GM20000 (cell line): ENCODE measurements around the gene AGGF1.
"Not testable (repeated sequence)": the region's sequence is repeated elsewhere in the genome, so short reads cannot be mapped to it uniquely, and the experiment has no call there.

Experiments
- DNase-seq: peaks from one replicate; pipeline ENCODE4 v3.0.0; 2012; ENCODE audit warnings: low spot score
- TF ChIP-seq, protein P1 (sequence below): IDR thresholded peaks from 2 replicates; pipeline ENCODE4 v1.5.1; 2012; ENCODE audit warnings: mild to moderate bottlenecking, control low read depth; ENCODE audit errors: extremely low read depth, missing control alignments

AGGF1 gene

DNA sequence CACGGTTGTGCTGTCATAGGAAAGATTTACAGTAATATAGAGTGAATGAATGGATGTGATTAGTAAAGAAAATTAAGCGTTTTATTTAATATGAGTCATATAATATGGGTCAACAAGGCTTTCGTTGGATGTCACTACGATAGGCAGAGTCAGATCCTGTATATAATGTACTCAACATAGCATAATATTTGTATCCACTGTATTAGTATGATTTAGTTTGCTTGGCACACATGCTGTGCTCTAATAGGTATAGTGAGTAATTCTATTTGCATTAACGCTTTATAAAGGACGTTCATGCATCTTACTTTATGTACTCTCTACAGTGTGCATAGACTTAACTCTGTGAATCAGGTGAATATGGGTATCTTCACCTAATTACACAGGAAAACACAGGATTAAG lies 35.9 kb upstream of the AGGF1 start:
- TF ChIP-seq, protein P1, sequence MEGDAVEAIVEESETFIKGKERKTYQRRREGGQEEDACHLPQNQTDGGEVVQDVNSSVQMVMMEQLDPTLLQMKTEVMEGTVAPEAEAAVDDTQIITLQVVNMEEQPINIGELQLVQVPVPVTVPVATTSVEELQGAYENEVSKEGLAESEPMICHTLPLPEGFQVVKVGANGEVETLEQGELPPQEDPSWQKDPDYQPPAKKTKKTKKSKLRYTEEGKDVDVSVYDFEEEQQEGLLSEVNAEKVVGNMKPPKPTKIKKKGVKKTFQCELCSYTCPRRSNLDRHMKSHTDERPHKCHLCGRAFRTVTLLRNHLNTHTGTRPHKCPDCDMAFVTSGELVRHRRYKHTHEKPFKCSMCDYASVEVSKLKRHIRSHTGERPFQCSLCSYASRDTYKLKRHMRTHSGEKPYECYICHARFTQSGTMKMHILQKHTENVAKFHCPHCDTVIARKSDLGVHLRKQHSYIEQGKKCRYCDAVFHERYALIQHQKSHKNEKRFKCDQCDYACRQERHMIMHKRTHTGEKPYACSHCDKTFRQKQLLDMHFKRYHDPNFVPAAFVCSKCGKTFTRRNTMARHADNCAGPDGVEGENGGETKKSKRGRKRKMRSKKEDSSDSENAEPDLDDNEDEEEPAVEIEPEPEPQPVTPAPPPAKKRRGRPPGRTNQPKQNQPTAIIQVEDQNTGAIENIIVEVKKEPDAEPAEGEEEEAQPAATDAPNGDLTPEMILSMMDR: no peak

DNA sequence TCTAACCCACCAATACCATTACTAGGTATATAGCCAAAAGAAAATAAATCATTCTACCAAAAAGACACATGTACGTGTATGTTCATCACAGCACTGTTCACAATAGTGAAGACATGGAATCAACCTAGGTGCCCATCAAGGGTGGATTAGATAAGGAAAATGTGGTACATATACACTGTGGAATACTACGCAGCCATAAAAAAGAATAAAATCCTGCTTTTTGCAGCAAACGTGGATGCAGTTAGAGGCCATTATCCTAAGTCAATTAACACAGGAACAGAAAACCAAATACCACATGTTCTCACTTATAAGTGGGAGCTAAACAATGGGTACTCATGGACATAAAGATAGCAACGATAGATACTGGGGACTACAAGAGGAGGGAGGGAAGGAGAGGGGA lies 32.0 kb upstream of the AGGF1 start:
- DNase-seq: not testable (repeated sequence)

More for the DNA sequence above, 35.9 kb upstream of the AGGF1 start:
- no peak for DNase-seq

DNA sequence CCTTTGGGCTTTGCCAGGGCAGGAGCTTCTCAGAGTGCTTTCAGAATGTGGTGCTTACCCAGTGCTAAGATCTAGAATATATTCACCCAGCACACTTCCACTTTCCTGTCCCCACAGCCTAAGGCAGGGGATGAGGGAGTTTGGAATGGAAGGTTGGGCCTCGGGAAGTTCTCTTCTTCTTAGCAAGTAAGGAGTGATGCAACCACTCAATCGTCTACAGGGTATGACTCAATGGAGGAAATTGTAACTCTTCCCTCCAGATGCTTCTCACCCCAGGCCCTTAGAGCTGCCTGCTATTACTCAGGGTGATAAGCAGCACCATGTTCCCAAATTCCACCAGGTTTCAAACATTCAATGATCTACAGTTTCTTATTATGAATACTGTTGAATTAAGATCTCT lies 30.8 kb upstream of the AGGF1 start:
- no peak for DNase-seq
- TF ChIP-seq, protein P1: no peak

DNA sequence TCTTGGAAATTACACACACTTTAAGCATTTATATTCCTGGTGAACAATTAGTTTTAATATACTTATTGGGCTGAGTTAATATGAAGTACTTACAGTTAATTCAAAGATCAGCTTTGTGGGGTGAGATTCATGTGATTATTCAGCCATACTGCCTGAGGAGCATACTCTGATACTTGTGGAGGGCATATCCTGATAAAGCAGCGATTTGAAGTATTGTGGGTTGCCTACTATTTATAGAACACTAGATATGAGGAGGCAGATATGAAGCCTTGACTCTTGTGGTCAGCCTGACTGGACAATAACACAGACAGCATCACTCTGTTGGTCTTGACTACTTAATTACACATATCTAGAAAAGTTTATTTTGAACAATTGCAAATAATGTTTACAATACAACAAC lies 27.0 kb upstream of the AGGF1 start:
- TF ChIP-seq, protein P1: no peak
- DNase-seq: no peak

DNA sequence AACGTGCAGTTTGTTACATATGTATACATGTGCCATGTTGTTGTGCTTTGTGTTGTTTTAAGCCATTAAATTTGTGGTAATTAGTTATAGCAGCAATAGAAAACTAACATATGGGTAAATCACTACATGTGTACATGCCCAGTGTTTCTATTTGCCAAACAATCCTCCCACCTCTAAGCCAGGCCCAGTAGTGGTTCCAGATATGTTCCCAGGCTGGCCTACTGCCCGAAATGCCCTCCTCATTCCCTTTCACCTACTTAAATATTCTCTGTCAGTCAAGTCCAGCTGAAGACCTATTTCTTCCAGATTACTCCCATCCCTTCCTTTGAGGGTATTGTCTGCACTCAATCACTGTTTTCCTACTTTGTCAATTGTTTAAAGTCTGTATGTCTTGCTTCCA lies 24.1 kb upstream of the AGGF1 start:
- TF ChIP-seq, protein P1: no peak
- no peak for DNase-seq

DNA sequence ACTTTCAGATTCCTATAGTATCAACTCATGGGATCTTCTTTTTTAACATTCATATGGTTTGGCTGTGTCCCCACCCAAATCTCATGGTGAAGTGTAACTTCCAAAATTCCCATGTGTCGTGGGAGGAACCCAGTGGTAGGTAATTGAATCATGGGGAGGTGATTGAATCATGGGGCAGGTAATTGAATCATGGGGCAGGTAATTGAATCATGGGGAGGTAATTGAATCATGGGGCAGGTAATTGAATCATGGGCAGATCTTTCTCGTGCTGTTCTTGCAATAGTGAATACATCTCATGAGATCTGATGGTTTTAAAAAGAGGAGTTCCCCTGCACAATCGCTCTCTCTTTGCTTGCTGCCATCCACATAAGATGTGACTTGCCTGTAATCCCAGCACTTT lies 21.8 kb upstream of the AGGF1 start:
- TF ChIP-seq, protein P1: no peak
- no peak for DNase-seq

DNA sequence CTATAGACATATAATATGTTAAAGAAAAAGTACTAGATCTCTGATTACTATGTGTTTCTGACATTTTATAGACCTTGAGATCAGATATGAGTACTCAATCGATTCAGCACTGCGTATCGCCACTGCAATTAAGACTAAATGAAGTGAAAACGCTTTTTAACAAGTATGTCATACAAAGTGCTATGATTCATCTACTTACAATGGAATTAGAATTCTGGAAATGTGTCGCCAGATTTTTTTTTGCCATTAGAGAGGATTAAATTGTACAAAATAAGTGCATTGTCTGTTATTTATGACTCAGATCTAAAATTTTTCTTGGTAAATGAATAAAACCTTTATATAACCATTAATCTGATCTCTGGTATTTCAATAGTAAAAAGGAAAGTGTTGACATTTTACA lies 20.0 kb upstream of the AGGF1 start:
- DNase-seq: no peak
- TF ChIP-seq, protein P1: no peak

DNA sequence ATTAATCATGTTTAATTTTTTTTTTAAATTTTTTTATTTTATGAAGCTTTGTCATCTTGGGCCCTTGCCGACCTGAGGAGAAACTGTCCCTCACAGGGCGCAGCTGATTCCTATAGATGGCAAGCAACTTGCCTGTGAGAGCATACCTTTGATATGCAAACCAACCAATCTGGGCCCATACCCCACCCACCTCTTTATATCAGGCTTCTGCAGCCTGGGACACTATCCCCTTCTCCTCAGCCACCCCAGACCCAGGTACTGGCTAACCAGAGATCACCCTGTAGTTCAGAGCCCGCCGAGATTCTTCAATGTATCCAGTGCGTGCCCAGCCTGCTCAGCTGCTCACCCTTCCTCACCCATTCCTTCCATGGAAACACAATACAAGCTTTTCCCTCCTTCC lies 18.7 kb upstream of the AGGF1 start:
- DNase-seq: no peak
- TF ChIP-seq, protein P1: no peak
